ENCODE results near the gene EME2. TPM values are rescaled to one million over a fixed set of nuclear protein-coding genes. Genes with fewer than 3 reads are reported as not detected.

EME2 gene
- polyA plus RNA-seq, 1 donor from 2014 or later, result 21.2 TPM

- H3K27me3 ChIP-seq (ENCODE audit: insufficient read depth, low read depth, low read length), result no peaks in the 10 kb centered on the region
Observed at GRCh38 chr16:1759511-1759910, 13.1 kb upstream of the EME2 start.

GRCh38 chr16:1760911-1761310 is 11.7 kb upstream of the EME2 start:
- no peaks in the 10 kb centered on the region for H4K20me1 ChIP-seq (ENCODE audit: insufficient read depth)
- H3K27ac ChIP-seq (ENCODE audit: low read length), result no peak overlapping the region
- no peaks in the 10 kb centered on the region for H3K79me2 ChIP-seq (replicated peaks; ENCODE audit: insufficient read depth, low read length)
- no peak overlapping the region for H3K4me3 ChIP-seq (ENCODE audit: low read length)
- H3K36me3 ChIP-seq (ENCODE audit: insufficient read depth, low read length), result no peaks in the 10 kb centered on the region
- H3K27me3 ChIP-seq (ENCODE audit: insufficient read depth, low read depth, low read length), result no peaks in the 10 kb centered on the region
- TF ChIP-seq CTCF (IDR thresholded peaks at IDR 0.05; ENCODE audit: poor library complexity, severe bottlenecking) (no peak), EZH2 (IDR thresholded peaks at IDR 0.05; ENCODE audit: borderline replicate concordance, insufficient read depth, low read length, poor library complexity, severe bottlenecking) (no peak), EP300 (conservative IDR thresholded peaks at IDR 0.05; ENCODE audit: poor library complexity, severe bottlenecking) (no peak)
- no peak overlapping the region for H3K4me2 ChIP-seq (ENCODE audit: low read length)
- H3K9me2 ChIP-seq (ENCODE audit: insufficient read depth, low read length), result no peaks in the 10 kb centered on the region
- no peaks in the 10 kb centered on the region for H3F3A ChIP-seq (ENCODE audit: insufficient read depth, low read length, poor library complexity, severe bottlenecking)
- H3K9me3 ChIP-seq (ENCODE audit: low read length), result no peaks in the 10 kb centered on the region
- no peak overlapping the region for H3K9ac ChIP-seq (ENCODE audit: low read length)
- no peak overlapping the region for H2AFZ ChIP-seq (ENCODE audit: low read depth, low read length)

More at GRCh38 chr16:1759511-1759910, 13.1 kb upstream of the EME2 start:
- TF ChIP-seq TAF1 (IDR thresholded peaks at IDR 0.05; ENCODE audit: low read depth), result no peak
- Histone ChIP-seq H3K79me2 (replicated peaks; ENCODE audit: insufficient read depth, low read length) (no peaks in the 10 kb centered on the region), H3K9ac (ENCODE audit: low read length) (no peak overlapping the region), H3K9me2 (ENCODE audit: insufficient read depth, low read length) (no peaks in the 10 kb centered on the region), H3K4me2 (ENCODE audit: low read length) (no peak overlapping the region), H3K27ac (ENCODE audit: low read length) (no peak overlapping the region), H3K36me3 (ENCODE audit: insufficient read depth, low read length) (no peaks in the 10 kb centered on the region), H3K9me3 (ENCODE audit: low read length) (no peaks in the 10 kb centered on the region), H2AFZ (ENCODE audit: low read depth, low read length) (no peak overlapping the region), H4K20me1 (ENCODE audit: insufficient read depth) (no peaks in the 10 kb centered on the region), H3F3A (ENCODE audit: insufficient read depth, low read length, poor library complexity, severe bottlenecking) (no peaks in the 10 kb centered on the region), H3K4me3 (ENCODE audit: low read length) (no peak overlapping the region)

- Histone ChIP-seq H3K9me3 (ENCODE audit: low read length) (no peaks in the 10 kb centered on the region), H3K4me3 (ENCODE audit: low read length) (no peak overlapping the region), H2AFZ (ENCODE audit: low read depth, low read length) (no peak overlapping the region), H3K9ac (ENCODE audit: low read length) (no peak overlapping the region), H4K20me1 (ENCODE audit: insufficient read depth) (no peaks in the 10 kb centered on the region), H3K9me2 (ENCODE audit: insufficient read depth, low read length) (no peaks in the 10 kb centered on the region), H3K4me2 (ENCODE audit: low read length) (no peak overlapping the region), H3K27ac (ENCODE audit: low read length) (no peak overlapping the region), H3K27me3 (ENCODE audit: insufficient read depth, low read depth, low read length) (no peaks in the 10 kb centered on the region), H3K79me2 (replicated peaks; ENCODE audit: insufficient read depth, low read length) (no peaks in the 10 kb centered on the region), H3F3A (ENCODE audit: insufficient read depth, low read length, poor library complexity, severe bottlenecking) (no peaks in the 10 kb centered on the region), H3K36me3 (ENCODE audit: insufficient read depth, low read length) (no peaks in the 10 kb centered on the region)
- TF ChIP-seq SMC3 (conservative IDR thresholded peaks at IDR 0.05; ENCODE audit: poor library complexity) (no peak), MXI1 (conservative IDR thresholded peaks at IDR 0.05; ENCODE audit: poor library complexity, severe bottlenecking) (no peak), EP300 (conservative IDR thresholded peaks at IDR 0.05; ENCODE audit: poor library complexity, severe bottlenecking) (no peak), TAF1 (IDR thresholded peaks at IDR 0.05; ENCODE audit: low read depth) (no peak), RAD21 (conservative IDR thresholded peaks at IDR 0.05) (no peak), CTCF (IDR thresholded peaks at IDR 0.05; ENCODE audit: poor library complexity, severe bottlenecking) (no peak), EZH2 (IDR thresholded peaks at IDR 0.05; ENCODE audit: borderline replicate concordance, insufficient read depth, low read length, poor library complexity, severe bottlenecking) (no peak), POLR2AphosphoS5 (IDR thresholded peaks at IDR 0.05) (no peak), REST (IDR thresholded peaks at IDR 0.05; ENCODE audit: borderline replicate concordance) (no peak)
Observed at GRCh38 chr16:1761751-1762150, 10.9 kb upstream of the EME2 start.
